ENCODE measurements around the gene UGGT1. TPM values are rescaled to one million over a fixed set of nuclear protein-coding genes. Genes with fewer than 3 reads are reported as not detected.
A peak's percentile ranks its signal among the peaks of the same experiment; 100 is the strongest.

Gene UGGT1
- total RNA-seq, 1 donor, result 80.0 TPM

GRCh38 chr2:128187032-128187654 is 96.1 kb downstream of the UGGT1 start:
- Histone ChIP-seq H3K4me1 (ENCODE audit: insufficient read depth, low read length) (peaks cover 7% of the 10 kb centered on the region), H3K4me3 (ENCODE audit: insufficient read depth, low read length) (no peak overlapping the region), H3K36me3 (ENCODE audit: insufficient read depth, low read length) (peaks cover 47% of the 10 kb centered on the region), H2AFZ (ENCODE audit: low read length) (peak overlapping the region; percentile 45), H3K4me2 (ENCODE audit: insufficient read depth, low read length) (peak overlapping the region; percentile 42), H4K20me1 (ENCODE audit: insufficient read depth, low read length) (no peaks in the 10 kb centered on the region), H3K79me2 (ENCODE audit: insufficient read depth, low read length) (no peaks in the 10 kb centered on the region), H3K27me3 (ENCODE audit: insufficient read depth, low read length) (no peaks in the 10 kb centered on the region), H3K9me3 (ENCODE audit: low read depth, low read length) (no peaks in the 10 kb centered on the region), H3K27ac (ENCODE audit: low read depth, low read length) (peak overlapping the region; percentile 45)
- no peak for TF ChIP-seq CTCF (IDR thresholded peaks at IDR 0.05; ENCODE audit: extremely low read depth, low read depth, low read length)
- peak; percentile 74 for DNase-seq (ENCODE audit: insufficient read length, low spot score, missing footprints)

GRCh38 chr2:128195435-128195984 is 104.5 kb downstream of the UGGT1 start:
- DNase-seq (ENCODE audit: insufficient read length, low spot score, missing footprints), result no peak
- Histone ChIP-seq H3K9me3 (ENCODE audit: low read depth, low read length) (no peaks in the 10 kb centered on the region), H2AFZ (ENCODE audit: low read length) (no peak overlapping the region), H3K4me2 (ENCODE audit: insufficient read depth, low read length) (no peak overlapping the region), H3K27ac (ENCODE audit: low read depth, low read length) (no peak overlapping the region), H3K27me3 (ENCODE audit: insufficient read depth, low read length) (no peaks in the 10 kb centered on the region), H3K4me3 (ENCODE audit: insufficient read depth, low read length) (no peak overlapping the region), H3K36me3 (ENCODE audit: insufficient read depth, low read length) (peaks cover 8% of the 10 kb centered on the region), H3K79me2 (ENCODE audit: insufficient read depth, low read length) (no peaks in the 10 kb centered on the region), H3K4me1 (ENCODE audit: insufficient read depth, low read length) (no peaks in the 10 kb centered on the region), H4K20me1 (ENCODE audit: insufficient read depth, low read length) (no peaks in the 10 kb centered on the region)
- no peak for TF ChIP-seq CTCF (IDR thresholded peaks at IDR 0.05; ENCODE audit: extremely low read depth, low read depth, low read length)

GRCh38 chr2:128196026-128196425 is 105.0 kb downstream of the UGGT1 start:
- no peak overlapping the region for H3K27ac ChIP-seq (ENCODE audit: low read depth, low read length)
- no peaks in the 10 kb centered on the region for H3K79me2 ChIP-seq (ENCODE audit: insufficient read depth, low read length)
- H3K4me2 ChIP-seq (ENCODE audit: insufficient read depth, low read length), result no peak overlapping the region
- H3K4me3 ChIP-seq (ENCODE audit: insufficient read depth, low read length), result no peak overlapping the region
- H3K27me3 ChIP-seq (ENCODE audit: insufficient read depth, low read length), result no peaks in the 10 kb centered on the region
- H2AFZ ChIP-seq (ENCODE audit: low read length), result no peak overlapping the region
- DNase-seq (ENCODE audit: insufficient read length, low spot score, missing footprints), result no peak
- H3K9me3 ChIP-seq (ENCODE audit: low read depth, low read length), result no peaks in the 10 kb centered on the region
- H3K4me1 ChIP-seq (ENCODE audit: insufficient read depth, low read length), result no peaks in the 10 kb centered on the region
- H3K36me3 ChIP-seq (ENCODE audit: insufficient read depth, low read length), result peaks cover 4% of the 10 kb centered on the region
- no peak for TF ChIP-seq CTCF (IDR thresholded peaks at IDR 0.05; ENCODE audit: extremely low read depth, low read depth, low read length)
- no peaks in the 10 kb centered on the region for H4K20me1 ChIP-seq (ENCODE audit: insufficient read depth, low read length)

- Histone ChIP-seq H3K27ac (ENCODE audit: low read depth, low read length) (no peak overlapping the region), H3K36me3 (ENCODE audit: insufficient read depth, low read length) (no peaks in the 10 kb centered on the region), H3K4me3 (ENCODE audit: insufficient read depth, low read length) (no peak overlapping the region), H4K20me1 (ENCODE audit: insufficient read depth, low read length) (no peaks in the 10 kb centered on the region), H3K79me2 (ENCODE audit: insufficient read depth, low read length) (no peaks in the 10 kb centered on the region), H3K27me3 (ENCODE audit: insufficient read depth, low read length) (no peaks in the 10 kb centered on the region), H2AFZ (ENCODE audit: low read length) (no peak overlapping the region), H3K4me2 (ENCODE audit: insufficient read depth, low read length) (no peak overlapping the region), H3K4me1 (ENCODE audit: insufficient read depth, low read length) (no peaks in the 10 kb centered on the region), H3K9me3 (ENCODE audit: low read depth, low read length) (no peaks in the 10 kb centered on the region)
- TF ChIP-seq CTCF (IDR thresholded peaks at IDR 0.05; ENCODE audit: extremely low read depth, low read depth, low read length), result no peak
- peak; percentile 73 for DNase-seq (ENCODE audit: insufficient read length, low spot score, missing footprints)
Measured at GRCh38 chr2:128196471-128196931, 105.5 kb downstream of the UGGT1 start.

All from osteoblast (primary cell).